ENCODE results near the gene STK38.

- TF ChIP-seq CTCF (IDR thresholded peaks at IDR 0.05; ENCODE audit: borderline replicate concordance, extremely low read depth, low read length, poor library complexity, severe bottlenecking): no peak
- no peak for TF ChIP-seq EZH2 (IDR thresholded peaks at IDR 0.05; ENCODE audit: borderline replicate concordance, low read depth, low read length, severe bottlenecking)
Observed at GRCh38 chr6:36444470-36444869, 102.8 kb downstream of the STK38 start.
